GM23338 (cell line): Measurements from ENCODE around the gene HK2. TPM values are rescaled to one million over a fixed set of nuclear protein-coding genes. Genes with fewer than 3 reads are reported as not detected.

Experiments
- ATAC-seq: fragments of 200-7000 bp; cut with Tn5 transposase; 3 replicates; pipeline ENCODE4 v1.9.1; 2020
- DNase-seq: peaks from one replicate; pipeline ENCODE4 v3.0.0-alpha.2; 2015; ENCODE audit warnings: low spot score
- H2AFZ ChIP-seq: fragments of 200-600 bp; sonication (generic); 2 replicates; pipeline ENCODE4 v1.8.0; 2016; ENCODE audit warnings: antibody characterized with exemption, mild to moderate bottlenecking, moderate library complexity
- H3F3A ChIP-seq: fragments of 200-600 bp; sonication (generic); replicated peaks from 2 replicates; pipeline ENCODE4 v1.8.0; 2017; ENCODE audit warnings: antibody characterized with exemption, mixed run types, low read depth
- H3K27ac ChIP-seq: fragments of 200-600 bp; sonication (generic); 2 replicates; pipeline ENCODE4 v1.6.1; 2016; ENCODE audit warnings: low read depth
- H3K27me3 ChIP-seq: fragments of 200-600 bp; sonication (generic); 2 replicates; pipeline ENCODE4 v1.8.0; 2016; ENCODE audit warnings: mild to moderate bottlenecking, mixed run types, moderate library complexity; ENCODE audit not compliant: insufficient read depth
- H3K36me3 ChIP-seq: fragments of 200-600 bp; sonication (generic); 2 replicates; pipeline ENCODE4 v1.8.0; 2016; ENCODE audit warnings: mild to moderate bottlenecking; ENCODE audit not compliant: insufficient read depth
- H3K4me1 ChIP-seq: fragments of 200-600 bp; sonication (generic); 2 replicates; pipeline ENCODE4 v1.8.0; 2016; ENCODE audit warnings: mild to moderate bottlenecking, moderate library complexity; ENCODE audit not compliant: insufficient read depth
- H3K4me2 ChIP-seq: fragments of 200-600 bp; sonication (generic); 2 replicates; pipeline ENCODE4 v1.7.1; 2017; ENCODE audit warnings: mixed run types
- H3K4me3 ChIP-seq: fragments of 200-600 bp; sonication (generic); 2 replicates; pipeline ENCODE4 v1.6.1; 2016; ENCODE audit warnings: mixed run types
- H3K79me2 ChIP-seq: fragments of 200-600 bp; sonication (generic); replicated peaks from 2 replicates; pipeline ENCODE4 v1.8.0; 2017; ENCODE audit warnings: mild to moderate bottlenecking; ENCODE audit not compliant: insufficient read depth
- H3K9me2 ChIP-seq: fragments of 200-600 bp; sonication (generic); 2 replicates; pipeline ENCODE4 v1.8.0; 2017; ENCODE audit not compliant: insufficient read depth
- H4K20me1 ChIP-seq: fragments of 200-600 bp; sonication (generic); replicated peaks from 2 replicates; pipeline ENCODE4 v1.8.0; 2017; ENCODE audit warnings: mild to moderate bottlenecking; ENCODE audit not compliant: insufficient read depth
- H3K27ac Mint-ChIP-seq: 2 replicates; pipeline ENCODE4 v1.8.0; 2020; ENCODE audit warnings: inconsistent platforms, mild to moderate bottlenecking, moderate library complexity, mixed read lengths
- H3K27me3 Mint-ChIP-seq: 3 replicates; pipeline ENCODE4 v1.8.0; 2022; ENCODE audit warnings: low read depth, mild to moderate bottlenecking, moderate library complexity, mixed read lengths, inconsistent platforms; ENCODE audit not compliant: insufficient read depth, poor library complexity
- H3K36me3 Mint-ChIP-seq: 3 replicates; pipeline ENCODE4 v1.8.0; 2021; ENCODE audit warnings: low read depth, mild to moderate bottlenecking, inconsistent platforms, moderate library complexity, mixed read lengths
- H3K4me1 Mint-ChIP-seq: 3 replicates; pipeline ENCODE4 v1.8.0; 2020; ENCODE audit warnings: mild to moderate bottlenecking, inconsistent platforms, mixed read lengths
- H3K4me3 Mint-ChIP-seq: 3 replicates; pipeline ENCODE4 v1.8.0; 2021; ENCODE audit warnings: moderate library complexity, mild to moderate bottlenecking, inconsistent platforms, mixed read lengths
- H3K9me3 Mint-ChIP-seq: 3 replicates; pipeline ENCODE4 v1.8.0; 2020; ENCODE audit warnings: moderate library complexity, mild to moderate bottlenecking, inconsistent platforms, mixed read lengths
- CTCF ChIP-seq, 2 experiments: fragments of 200-600 bp in 1 of 2; sonication (generic) in 1 of 2; conservative IDR thresholded peaks; 2 replicates each; pipeline versions ENCODE4 v1.5.1 to v1.6.1; 2016 to 2017; ENCODE audit warnings: antibody characterized with exemption in 2 of 2, low read depth in 2 of 2, mild to moderate bottlenecking in 2 of 2, moderate library complexity in 1 of 2
- ETS1 ChIP-seq: IDR thresholded peaks from 2 replicates; pipeline ENCODE4 v1.6.1; 2016; ENCODE audit warnings: antibody characterized with exemption
- JUNB ChIP-seq: IDR thresholded peaks from one replicate; pipeline ENCODE4 v1.6.1; 2016; ENCODE audit warnings: antibody characterized with exemption; ENCODE audit not compliant: unreplicated experiment
- NANOG ChIP-seq: IDR thresholded peaks from 2 replicates; pipeline ENCODE4 v1.6.1; 2016; ENCODE audit warnings: antibody characterized with exemption, borderline replicate concordance
- REST ChIP-seq: IDR thresholded peaks from one replicate; pipeline ENCODE4 v1.6.1; 2018; ENCODE audit warnings: antibody characterized with exemption; ENCODE audit not compliant: unreplicated experiment
- STAT1 ChIP-seq: IDR thresholded peaks from one replicate; pipeline ENCODE4 v1.6.1; 2016; ENCODE audit warnings: antibody characterized with exemption; ENCODE audit not compliant: unreplicated experiment
- ZNF462 ChIP-seq: fragments of 250-450 bp; sonication (Bioruptor Pico); IDR thresholded peaks from 2 replicates; pipeline ENCODE4 v1.5.0; 2020; ENCODE audit warnings: mild to moderate bottlenecking, moderate library complexity
- polyA plus RNA-seq: library from polyadenylated mRNA; unstranded; fragments of >200 nt; fragmentation: Nextera tagmentation; extraction: Ambion mirVana; gene quantifications from 2 replicates; pipeline ENCODE4 v1.2.1, GENCODE V29; 2016
- total RNA-seq: library from RNA; depleted of rRNA; stranded (reverse); fragments of >200 nt; shearing (Covaris generic); gene quantifications from 2 replicates; pipeline ENCODE4 v1.2.3, GENCODE V29; 2014

The HK2 gene
- total and polyA plus RNA-seq, 2 experiments from 2014 or later: 23.2 to 54.7 TPM

GRCh38 chr2:74835831-74836674, 2.1 kb downstream of the HK2 start:
- peaks cover 33% of the 10 kb centered on the region for H4K20me1 ChIP-seq
- peak overlapping the region; percentile 98 for H3K4me3 ChIP-seq

More at GRCh38 chr2:74835831-74836674, 2.1 kb downstream of the HK2 start:
- Mint-ChIP-seq H3K4me3 (peak overlapping the region; percentile 95), H3K27ac (peak overlapping the region; percentile 99), H3K36me3 (peaks cover 14% of the 10 kb centered on the region), H3K4me1 (peaks cover 49% of the 10 kb centered on the region), H3K27me3 (peaks cover 10% of the 10 kb centered on the region), H3K9me3 (no peaks in the 10 kb centered on the region)
- peaks cover 5% of the 10 kb centered on the region; the same call in 1 of the 2 replicates for H3K9me2 ChIP-seq
- no peaks in the 10 kb centered on the region for H3K27me3 ChIP-seq
- ATAC-seq: peak; percentile 21
- peaks cover 35% of the 10 kb centered on the region for H3K4me1 ChIP-seq
- peak; percentile 91 for DNase-seq
- no peaks in the 10 kb centered on the region for H3K36me3 ChIP-seq
- H3K4me2 ChIP-seq: peak overlapping the region; percentile 99
- peaks cover 12% of the 10 kb centered on the region for H3F3A ChIP-seq
- H2AFZ ChIP-seq: no peak overlapping the region
- peak overlapping the region; percentile 99 for H3K27ac ChIP-seq
- TF ChIP-seq ZNF462 (CRISPR knock-in tag) (no peak), REST (no peak), NANOG (no peak), ETS1 (no peak), CTCF (conservative IDR thresholded peaks at IDR 0.05; ENCODE audit: low read depth in 2 of 2) (peak; percentile 61 to 80), JUNB (no peak), STAT1 (no peak)
- H3K79me2 ChIP-seq: peaks cover 59% of the 10 kb centered on the region
